Measurements from ENCODE around the gene ANAPC5.

ANAPC5 gene

GRCh38 chr12:121304306-121304705 is 47.9 kb downstream of the ANAPC5 start:
- TF ChIP-seq ZFX (IDR thresholded peaks at IDR 0.05; ENCODE audit: borderline replicate concordance): no peak
- no peak for TF ChIP-seq CTCF (IDR thresholded peaks at IDR 0.05)
- no peak overlapping the region for H3K27ac ChIP-seq

- H3K27ac ChIP-seq: no peak overlapping the region
- no peak for TF ChIP-seq CTCF (IDR thresholded peaks at IDR 0.05)
- TF ChIP-seq ZFX (IDR thresholded peaks at IDR 0.05; ENCODE audit: borderline replicate concordance): no peak
Observed at GRCh38 chr12:121301876-121302275, 50.3 kb downstream of the ANAPC5 start.

- TF ChIP-seq CTCF (IDR thresholded peaks at IDR 0.05) (no peak), ZFX (IDR thresholded peaks at IDR 0.05; ENCODE audit: borderline replicate concordance) (no peak)
- H3K27ac ChIP-seq: peak overlapping the region; percentile 30; the same call in 1 of the 2 replicates
Observed at GRCh38 chr12:121300083-121300819, 52.0 kb downstream of the ANAPC5 start.

- H3K27ac ChIP-seq: peak overlapping the region; percentile 30; the same call in 1 of the 2 replicates
- no peak for TF ChIP-seq CTCF (IDR thresholded peaks at IDR 0.05)
- TF ChIP-seq ZFX (IDR thresholded peaks at IDR 0.05; ENCODE audit: borderline replicate concordance): no peak
Observed at GRCh38 chr12:121299662-121300061, 52.5 kb downstream of the ANAPC5 start.

GRCh38 chr12:121298411-121298810 is 53.8 kb downstream of the ANAPC5 start:
- peak overlapping the region; percentile 83; the same call in 1 of the 2 replicates for H3K27ac ChIP-seq

GRCh38 chr12:121297435-121297991 is 54.7 kb downstream of the ANAPC5 start:
- TF ChIP-seq ZFX (IDR thresholded peaks at IDR 0.05; ENCODE audit: borderline replicate concordance) (no peak), CTCF (IDR thresholded peaks at IDR 0.05) (no peak)
- H3K27ac ChIP-seq: peak overlapping the region; percentile 83

GRCh38 chr12:121296618-121297434 is 55.4 kb downstream of the ANAPC5 start, which contains the start of gene CAMKK2:
CAMKK2 (minus strand) TSS chr12:121296709; CDS start chr12:121274526, 22,183 bp downstream.
- no peak for TF ChIP-seq ZFX (IDR thresholded peaks at IDR 0.05; ENCODE audit: borderline replicate concordance)
- TF ChIP-seq CTCF (IDR thresholded peaks at IDR 0.05): peak; percentile 72
- H3K27ac ChIP-seq: peak within 1 kb of the TSS; percentile 83
